IgD-negative memory B cell (primary cell): Measurements from ENCODE around the gene ZKSCAN7. TPM values are rescaled to one million over a fixed set of nuclear protein-coding genes. Genes with fewer than 3 reads are reported as not detected.
A peak's percentile ranks its signal among the peaks of the same experiment; 100 is the strongest.
"Not testable (repeated sequence)": the region's sequence is repeated elsewhere in the genome, so short reads cannot be mapped to it uniquely, and the experiment has no call there.

Source experiments
- H3K27ac Mint-ChIP-seq, 3 donors: one replicate each; pipeline ENCODE4 v1.8.0; 2020 to 2022; ENCODE audit warnings: mild to moderate bottlenecking in 3 of 3, mixed read lengths in 3 of 3, moderate library complexity in 1 of 3
- H3K27me3 Mint-ChIP-seq: one replicate; pipeline ENCODE4 v1.8.0; 2021; ENCODE audit warnings: mixed read lengths
- H3K36me3 Mint-ChIP-seq: one replicate; pipeline ENCODE4 v1.8.0; 2020; ENCODE audit warnings: mild to moderate bottlenecking, mixed read lengths
- H3K4me1 Mint-ChIP-seq, 3 donors: one replicate each; pipeline ENCODE4 v1.8.0; 2020 to 2022; ENCODE audit warnings: mixed read lengths in 3 of 3, mild to moderate bottlenecking in 1 of 3
- H3K4me3 Mint-ChIP-seq, 4 donors: one replicate each; pipeline ENCODE4 v1.8.0; 2020 to 2022; ENCODE audit warnings: mild to moderate bottlenecking in 4 of 4, mixed read lengths in 4 of 4, moderate library complexity in 3 of 4
- H3K9me3 Mint-ChIP-seq, 3 donors: one replicate each; pipeline ENCODE4 v1.8.0; 2020 to 2021; ENCODE audit warnings: mixed read lengths in 3 of 3, mild to moderate bottlenecking in 1 of 3
- polyA plus RNA-seq: library from polyadenylated mRNA; unstranded; fragments of 300-500 nt; fragmentation: Illumina TruSeq; gene quantifications from one replicate; pipeline ENCODE4 v1.2.3, GENCODE V29; 2021

Gene ZKSCAN7
- polyA plus RNA-seq, 1 donor from 2014 or later = 1.8 TPM

GRCh38 chr3:44535364-44535763, 19.6 kb upstream of the ZKSCAN7 start:
- Mint-ChIP-seq H3K9me3 (peaks cover 0 to 5% (median 0%) of the 10 kb centered on the region in 3 donors), H3K4me1 (peaks cover 0 to 2% (median 0%) of the 10 kb centered on the region in 3 donors), H3K4me3 (no peak overlapping the region), H3K36me3 (no peaks in the 10 kb centered on the region), H3K27ac (no peak overlapping the region), H3K27me3 (peaks cover 36% of the 10 kb centered on the region)

GRCh38 chr3:44544811-44545210, 10.2 kb upstream of the ZKSCAN7 start:
- not testable (repeated sequence) for H3K27ac Mint-ChIP-seq, H3K36me3 Mint-ChIP-seq, H3K27me3 Mint-ChIP-seq

DNA sequence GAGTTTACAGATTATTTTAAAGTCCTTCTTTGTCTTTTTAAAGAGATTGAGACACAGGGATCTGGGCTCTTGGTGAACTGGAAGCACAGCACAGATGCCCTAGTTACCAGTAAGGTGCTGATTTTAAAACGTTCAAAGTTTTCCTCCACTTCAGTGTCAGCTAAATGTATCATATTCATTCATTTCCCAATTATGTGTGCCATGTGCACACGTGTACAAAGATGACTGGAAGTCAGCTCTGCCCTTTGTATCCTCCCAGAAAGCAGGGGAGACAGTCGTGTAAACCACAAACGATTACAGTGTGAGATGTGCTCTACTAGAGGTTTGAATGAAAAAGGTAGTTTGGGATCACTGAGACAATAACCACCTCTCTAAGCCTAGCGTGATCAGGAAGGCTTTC, 730 bp downstream of the ZKSCAN7 start:
- peak overlapping the region in 2 of 3 donors; percentile 1 to 93 for H3K27ac Mint-ChIP-seq
- H3K4me3 Mint-ChIP-seq = peak overlapping the region; percentile 91 to 98 (median 96)
- H3K9me3 Mint-ChIP-seq = peaks cover under 1 to 2% (median 2%) of the 10 kb centered on the region in 3 donors
- peaks cover 8 to 17% (median 10%) of the 10 kb centered on the region in 3 donors for H3K4me1 Mint-ChIP-seq
- H3K36me3 Mint-ChIP-seq = peaks cover 10% of the 10 kb centered on the region
- H3K27me3 Mint-ChIP-seq = no peaks in the 10 kb centered on the region

More at GRCh38 chr3:44544811-44545210, 10.2 kb upstream of the ZKSCAN7 start:
- H3K4me3 Mint-ChIP-seq, H3K4me1 Mint-ChIP-seq, H3K9me3 Mint-ChIP-seq: not testable (repeated sequence)

DNA sequence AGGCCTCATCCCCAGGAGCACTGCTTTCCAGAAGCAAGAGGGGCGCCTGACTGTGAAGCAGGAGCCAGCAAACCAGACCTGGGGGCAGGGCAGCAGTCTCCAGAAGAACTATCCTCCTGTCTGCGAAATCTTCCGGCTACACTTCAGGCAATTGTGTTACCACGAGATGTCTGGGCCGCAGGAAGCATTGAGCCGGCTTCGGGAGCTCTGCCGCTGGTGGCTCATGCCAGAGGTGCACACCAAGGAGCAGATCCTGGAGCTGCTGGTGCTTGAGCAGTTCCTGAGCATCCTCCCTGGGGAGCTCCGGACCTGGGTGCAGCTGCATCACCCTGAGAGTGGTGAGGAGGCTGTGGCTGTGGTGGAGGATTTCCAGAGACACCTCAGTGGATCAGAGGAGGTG, 2.1 kb downstream of the ZKSCAN7 start:
- no peak overlapping the region for H3K4me3 Mint-ChIP-seq
- no peaks in the 10 kb centered on the region for H3K27me3 Mint-ChIP-seq
- peaks cover 0 to 6% (median 5%) of the 10 kb centered on the region in 3 donors for H3K9me3 Mint-ChIP-seq
- peaks cover 17% of the 10 kb centered on the region for H3K36me3 Mint-ChIP-seq
- peaks cover 8 to 18% (median 10%) of the 10 kb centered on the region in 3 donors for H3K4me1 Mint-ChIP-seq
- no peak overlapping the region for H3K27ac Mint-ChIP-seq

GRCh38 chr3:44561076-44561475, 6.1 kb downstream of the ZKSCAN7 start:
- peaks cover 0 to 10% (median 9%) of the 10 kb centered on the region in 3 donors for H3K9me3 Mint-ChIP-seq
- no peak overlapping the region for H3K27ac Mint-ChIP-seq
- H3K4me1 Mint-ChIP-seq = peaks cover 0 to 5% (median under 1%) of the 10 kb centered on the region in 3 donors
- peak overlapping the region in 1 of 4 donors; percentile 71 for H3K4me3 Mint-ChIP-seq
- no peaks in the 10 kb centered on the region for H3K27me3 Mint-ChIP-seq
- H3K36me3 Mint-ChIP-seq = peaks cover 28% of the 10 kb centered on the region

- Mint-ChIP-seq H3K36me3 (peaks cover 31% of the 10 kb centered on the region), H3K4me1 (peaks cover 0 to 1% (median 0%) of the 10 kb centered on the region in 3 donors), H3K27me3 (no peaks in the 10 kb centered on the region), H3K4me3 (no peak overlapping the region), H3K27ac (no peak overlapping the region), H3K9me3 (peaks cover 5 to 13% (median 12%) of the 10 kb centered on the region in 3 donors)
These were observed 7.2 kb downstream of the ZKSCAN7 start for GRCh38 chr3:44562147-44562546.

- peaks cover 27 to 50% (median 37%) of the 10 kb centered on the region in 3 donors for H3K9me3 Mint-ChIP-seq
- no peaks in the 10 kb centered on the region for H3K27me3 Mint-ChIP-seq
- H3K36me3 Mint-ChIP-seq = peaks cover 38% of the 10 kb centered on the region
These were observed 13.6 kb downstream of the ZKSCAN7 start for GRCh38 chr3:44568561-44568960.

GRCh38 chr3:44571024-44571423, 16.0 kb downstream of the ZKSCAN7 start:
- Mint-ChIP-seq H3K27ac (no peak overlapping the region), H3K9me3 (peaks cover 30 to 54% (median 41%) of the 10 kb centered on the region in 3 donors), H3K4me3 (peak overlapping the region in 1 of 4 donors; percentile 27), H3K36me3 (peaks cover 26% of the 10 kb centered on the region), H3K27me3 (no peaks in the 10 kb centered on the region), H3K4me1 (no peaks in the 10 kb centered on the region)

More at GRCh38 chr3:44568561-44568960, 13.6 kb downstream of the ZKSCAN7 start:
- Mint-ChIP-seq H3K4me1 (no peaks in the 10 kb centered on the region), H3K4me3 (no peak overlapping the region), H3K27ac (no peak overlapping the region)

DNA sequence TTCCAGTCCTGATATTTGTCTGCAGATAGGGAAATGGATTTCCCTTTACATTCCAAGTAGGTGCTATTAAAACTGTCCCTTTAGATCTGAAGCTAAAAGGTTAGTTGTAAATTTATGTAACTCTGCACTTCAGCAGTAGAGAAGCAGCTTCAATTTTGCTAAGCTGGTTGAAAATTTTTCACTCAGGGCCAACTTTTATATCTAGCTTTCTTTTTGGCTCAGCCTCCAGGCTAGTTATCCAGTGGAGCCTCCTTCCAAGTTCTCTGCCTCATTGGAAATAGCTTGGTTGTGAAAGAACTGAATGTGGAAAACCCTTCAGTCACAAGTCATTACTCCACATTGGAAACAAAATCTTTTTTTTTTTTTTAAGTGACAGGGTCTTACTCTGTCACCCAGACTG, 21.6 kb downstream of the ZKSCAN7 start:
- H3K36me3 Mint-ChIP-seq = peaks cover 5% of the 10 kb centered on the region
- H3K4me1 Mint-ChIP-seq = no peaks in the 10 kb centered on the region
- no peak overlapping the region for H3K27ac Mint-ChIP-seq
- peaks cover 10 to 25% (median 22%) of the 10 kb centered on the region in 3 donors for H3K9me3 Mint-ChIP-seq
- no peaks in the 10 kb centered on the region for H3K27me3 Mint-ChIP-seq
- no peak overlapping the region for H3K4me3 Mint-ChIP-seq

DNA sequence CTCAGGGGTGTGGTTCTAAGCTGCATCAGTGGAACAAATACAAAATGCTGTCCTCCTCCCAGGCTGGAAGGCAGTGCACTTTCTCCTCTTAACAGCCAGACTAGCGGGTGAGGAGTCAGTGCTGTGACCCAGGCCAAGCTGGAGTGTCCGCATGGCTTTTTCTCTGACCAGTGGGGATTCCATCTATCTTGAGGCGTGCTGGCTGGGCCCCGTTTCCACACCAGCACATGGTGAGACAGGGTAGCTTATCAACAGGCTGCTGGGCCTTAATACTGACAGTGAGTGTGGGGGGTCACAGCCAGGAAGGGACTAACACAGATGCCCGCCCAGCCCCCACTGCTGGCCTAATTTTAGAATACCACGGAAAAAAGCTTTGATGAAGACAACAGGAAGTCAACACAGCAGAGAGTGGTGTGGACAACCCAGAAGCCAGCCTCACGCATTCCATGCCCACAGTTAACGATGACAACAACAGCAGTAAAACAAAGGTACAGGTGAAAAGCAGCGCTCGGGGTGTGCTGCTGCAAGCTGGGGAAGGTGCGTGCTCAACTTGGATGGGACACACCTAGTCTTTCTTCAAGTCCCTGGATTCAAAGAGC, 22.5 kb downstream of the ZKSCAN7 start:
- H3K4me3 Mint-ChIP-seq, H3K36me3 Mint-ChIP-seq, H3K27me3 Mint-ChIP-seq, H3K27ac Mint-ChIP-seq, H3K4me1 Mint-ChIP-seq: not testable (repeated sequence)
- peaks cover 5 to 22% (median 18%) of the 10 kb centered on the region in 3 donors for H3K9me3 Mint-ChIP-seq

GRCh38 chr3:44578316-44578715, 23.3 kb downstream of the ZKSCAN7 start:
- H3K9me3 Mint-ChIP-seq = peaks cover 3 to 23% (median 13%) of the 10 kb centered on the region in 3 donors
- not testable (repeated sequence) for H3K36me3 Mint-ChIP-seq, H3K27ac Mint-ChIP-seq, H3K4me3 Mint-ChIP-seq, H3K4me1 Mint-ChIP-seq, H3K27me3 Mint-ChIP-seq

GRCh38 chr3:44578924-44579515, 24.0 kb downstream of the ZKSCAN7 start:
- H3K4me1 Mint-ChIP-seq, H3K27ac Mint-ChIP-seq, H3K27me3 Mint-ChIP-seq: not testable (repeated sequence)
- peaks cover 6 to 27% (median 8%) of the 10 kb centered on the region in 3 donors for H3K9me3 Mint-ChIP-seq
- H3K4me3 Mint-ChIP-seq = peak overlapping the region in 1 of 4 donors; percentile 22
- peaks cover 10% of the 10 kb centered on the region for H3K36me3 Mint-ChIP-seq

GRCh38 chr3:44579749-44580148, 24.8 kb downstream of the ZKSCAN7 start:
- Mint-ChIP-seq H3K36me3 (peaks cover 10% of the 10 kb centered on the region), H3K9me3 (peaks cover 3 to 26% (median 4%) of the 10 kb centered on the region in 3 donors)
- not testable (repeated sequence) for H3K4me3 Mint-ChIP-seq, H3K27ac Mint-ChIP-seq, H3K4me1 Mint-ChIP-seq, H3K27me3 Mint-ChIP-seq

- H3K4me3 Mint-ChIP-seq, H3K4me1 Mint-ChIP-seq, H3K27me3 Mint-ChIP-seq, H3K27ac Mint-ChIP-seq: not testable (repeated sequence)
- Mint-ChIP-seq H3K9me3 (peaks cover 3 to 25% (median 3%) of the 10 kb centered on the region in 3 donors), H3K36me3 (peaks cover 10% of the 10 kb centered on the region)
These were observed 26.0 kb downstream of the ZKSCAN7 start for GRCh38 chr3:44580971-44581370.

DNA sequence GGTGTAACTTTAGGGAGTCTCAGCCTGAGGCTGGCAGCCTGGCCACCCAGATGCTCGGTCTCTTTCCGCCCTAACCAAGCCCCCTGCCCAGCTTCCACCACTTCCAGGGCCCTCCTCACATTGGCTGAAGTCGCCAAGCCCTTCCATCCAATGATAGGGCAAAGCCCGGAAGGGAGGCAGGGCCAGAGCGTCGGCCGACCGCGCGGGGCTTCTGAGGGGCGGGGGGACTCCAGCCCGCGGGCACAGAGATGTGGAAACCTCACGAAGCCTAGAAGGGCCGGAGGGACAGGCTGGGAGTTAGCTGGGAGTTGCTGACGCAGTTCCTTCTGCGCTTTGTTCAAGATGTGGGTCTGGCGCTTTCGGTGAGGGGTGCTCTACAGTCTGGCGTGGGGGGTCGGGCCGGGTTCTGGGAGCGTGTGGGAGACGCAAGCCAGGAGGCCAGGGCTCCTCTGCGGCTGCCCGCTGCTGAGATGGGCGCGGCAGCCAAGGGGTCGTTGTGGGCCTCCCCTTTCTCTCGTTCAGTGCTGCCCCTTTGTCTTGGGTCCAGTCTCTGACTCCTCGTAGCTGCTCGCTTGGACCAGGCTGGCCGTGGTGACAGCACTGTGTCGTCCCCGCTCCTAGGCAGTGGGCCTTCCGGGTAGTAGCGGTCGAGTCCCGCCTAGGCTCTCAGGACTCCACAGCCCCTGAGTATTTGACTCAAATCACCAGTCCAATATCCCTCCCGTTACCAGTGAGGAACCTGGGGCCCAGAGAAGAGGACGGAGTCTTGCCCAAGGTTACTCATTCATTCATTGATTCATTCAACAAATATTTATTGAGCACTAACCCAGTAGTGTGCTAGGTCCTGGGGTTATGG, 29.9 kb downstream of the ZKSCAN7 start, which contains the start of gene ZNF660:
Gene ZNF660, plus strand, starts transcription at position 319 of the 856 bp plus-strand sequence. CDS start 9,230 bp downstream, outside the sequence.
- H3K9me3 Mint-ChIP-seq = peaks cover 3 to 17% (median 9%) of the 10 kb centered on the region in 3 donors
- no peak within 1 kb of the TSS for H3K27ac Mint-ChIP-seq
- peaks cover 8% of the 10 kb centered on the region for H3K36me3 Mint-ChIP-seq
- peak within 1 kb of the TSS; percentile 43 to 79 (median 78) for H3K4me3 Mint-ChIP-seq
- peaks cover 0 to 6% (median 3%) of the 10 kb centered on the region in 3 donors for H3K4me1 Mint-ChIP-seq
- H3K27me3 Mint-ChIP-seq = peaks cover 10% of the 10 kb centered on the region
